HG02759 (cell line): ENCODE measurements around the gene DHX35.

Source experiments
- ATAC-seq: cut with Tn5 transposase; IDR thresholded peaks from one replicate; pipeline ENCODE4 v1.9.1; 2021; ENCODE audit warnings: mild to moderate bottlenecking, moderate library complexity; ENCODE audit not compliant: unreplicated experiment

The DHX35 gene

DNA sequence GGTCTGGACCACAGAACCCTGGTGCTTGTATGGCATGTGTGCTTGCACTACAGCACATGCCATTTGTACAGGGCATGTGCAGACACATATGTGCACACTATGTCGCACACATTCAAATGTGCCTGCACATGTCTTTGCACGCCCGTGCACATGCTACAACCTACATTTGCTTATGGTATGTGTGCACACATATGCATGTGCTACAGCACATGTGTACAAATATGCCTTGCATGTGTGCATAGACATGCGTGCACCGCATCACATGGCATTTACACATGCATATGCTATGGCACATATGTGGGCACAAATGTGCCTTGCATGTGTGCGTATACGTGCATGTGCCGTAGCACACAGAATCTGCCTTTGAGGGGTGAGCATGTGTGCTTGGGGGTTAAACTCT is 90.5 kb downstream of the DHX35 start:
- no peak for ATAC-seq

DNA sequence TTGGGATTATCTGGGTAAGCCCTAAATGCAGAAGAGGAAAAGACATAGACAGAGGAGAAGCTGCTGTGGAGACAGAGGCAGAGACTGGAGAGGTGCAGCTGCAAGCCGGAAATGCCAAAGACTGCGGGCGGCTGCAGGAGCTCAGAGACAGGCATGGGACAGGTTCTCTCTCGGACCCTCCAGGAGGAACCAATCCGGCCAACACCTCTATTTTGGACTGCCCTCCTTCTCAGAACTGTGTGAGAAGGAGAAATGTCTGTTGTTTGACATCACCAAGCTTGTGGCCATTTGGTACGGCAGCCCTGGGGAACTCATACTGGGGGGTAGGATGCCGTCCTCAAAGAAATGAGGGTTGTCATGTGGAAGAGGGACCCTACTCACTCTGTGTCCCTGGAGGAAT is 95.0 kb downstream of the DHX35 start:
- ATAC-seq: no peak

DNA sequence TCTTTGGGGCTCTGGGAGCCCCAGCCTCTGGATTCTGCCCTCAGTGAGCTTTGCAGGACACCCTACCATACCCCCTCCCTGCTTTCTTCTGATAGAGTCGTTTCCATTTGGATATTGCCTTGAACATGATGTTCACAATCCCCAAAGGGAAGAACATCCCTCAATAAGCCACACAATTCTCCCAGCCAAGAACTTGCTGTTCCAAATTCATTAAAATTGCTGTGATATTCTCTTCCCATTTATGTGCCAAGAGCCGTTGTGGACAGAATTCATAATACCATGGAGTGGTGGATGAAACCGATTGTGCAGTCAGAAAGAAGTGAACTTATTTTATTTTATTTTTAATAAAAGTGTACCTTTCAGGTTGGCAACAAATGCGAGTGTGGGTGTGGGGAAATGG is 95.8 kb downstream of the DHX35 start:
- no peak for ATAC-seq

DNA sequence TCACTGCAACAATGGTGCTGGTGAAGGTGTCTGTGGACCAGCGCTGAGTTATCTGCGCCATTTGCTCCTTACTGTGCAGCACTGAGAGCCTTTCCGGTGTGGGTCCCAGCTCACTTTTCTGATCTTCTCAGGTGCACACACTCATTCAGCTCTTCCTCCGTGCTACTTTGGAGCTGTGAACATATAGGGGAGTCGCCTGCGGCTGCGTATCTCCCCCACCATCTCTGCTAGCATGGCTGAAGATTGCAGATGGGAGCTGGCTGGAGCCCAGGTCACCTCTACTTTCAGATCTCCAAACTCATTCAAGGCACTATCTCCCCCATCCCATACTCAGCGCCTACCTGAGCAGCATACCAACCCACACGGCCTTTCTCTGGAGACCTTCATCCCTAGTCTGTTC is 96.9 kb downstream of the DHX35 start:
- no peak for ATAC-seq

DNA sequence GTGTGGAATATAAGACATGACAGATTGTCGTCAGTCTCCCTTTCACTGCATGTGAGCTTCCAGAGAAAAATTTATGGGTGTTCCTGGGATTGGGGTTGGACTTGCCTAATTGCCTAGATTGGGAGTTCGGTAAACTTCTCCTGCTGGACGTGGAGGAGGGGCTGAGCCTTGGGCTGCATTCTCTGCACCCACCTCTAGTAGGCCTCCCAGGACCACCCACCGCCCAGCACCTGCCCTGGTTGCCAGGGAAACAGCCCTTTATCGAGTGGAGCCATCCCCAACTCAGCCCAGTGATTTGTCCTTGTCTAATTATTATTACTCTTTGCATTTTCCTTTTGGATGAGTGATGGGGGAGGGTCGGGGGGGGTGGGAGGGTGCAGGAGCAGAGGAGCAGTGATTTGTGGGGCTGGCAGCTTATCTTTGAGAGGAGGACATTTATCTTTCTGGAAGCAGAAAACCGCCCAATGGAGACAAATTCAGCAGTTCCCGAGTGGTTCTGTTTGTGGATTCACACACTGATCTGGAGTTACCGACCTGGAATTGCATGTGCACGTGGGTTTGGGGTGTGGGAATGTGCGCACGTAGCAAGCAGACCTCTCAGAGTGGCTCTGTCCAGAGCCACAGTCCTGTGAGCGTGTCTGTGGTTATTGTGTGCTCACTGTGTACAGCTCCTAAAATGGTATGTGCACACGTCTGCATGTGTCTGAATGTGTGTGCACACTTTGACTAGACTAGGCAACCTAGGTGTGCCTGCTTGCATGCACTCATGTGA is 104.5 kb downstream of the DHX35 start:
- no peak for ATAC-seq

DNA sequence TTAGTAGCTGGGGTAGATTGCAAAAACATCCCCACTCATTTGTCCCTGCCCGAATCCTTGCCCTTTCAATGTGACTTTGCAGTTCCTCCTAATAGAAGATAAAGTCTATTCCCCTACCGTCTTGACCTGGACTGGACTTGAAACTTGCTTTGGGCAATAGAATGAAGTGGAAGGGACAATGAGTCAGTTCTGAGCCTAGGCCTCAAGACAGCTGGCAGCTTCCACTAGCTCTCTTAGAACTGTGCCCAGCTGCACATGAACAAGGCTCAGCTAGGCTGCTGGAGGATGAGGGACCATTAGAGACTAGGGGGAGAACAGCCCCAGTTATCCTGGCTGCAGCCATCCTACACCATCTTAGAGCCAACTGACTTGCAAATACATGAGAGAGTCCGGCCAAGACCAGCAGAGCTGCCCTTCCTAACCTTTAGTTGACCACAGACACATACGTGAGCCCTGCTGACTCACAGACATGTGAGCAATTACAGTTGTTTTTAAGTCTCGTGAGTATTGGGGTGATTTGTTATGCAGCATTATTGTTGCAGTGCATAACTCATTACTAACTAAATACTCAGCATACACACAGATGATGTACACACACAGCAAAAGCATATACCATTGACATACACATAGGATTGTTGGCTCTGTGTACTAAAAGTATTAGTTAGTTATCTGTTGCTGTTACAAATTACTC is 105.5 kb downstream of the DHX35 start:
- ATAC-seq: no peak

DNA sequence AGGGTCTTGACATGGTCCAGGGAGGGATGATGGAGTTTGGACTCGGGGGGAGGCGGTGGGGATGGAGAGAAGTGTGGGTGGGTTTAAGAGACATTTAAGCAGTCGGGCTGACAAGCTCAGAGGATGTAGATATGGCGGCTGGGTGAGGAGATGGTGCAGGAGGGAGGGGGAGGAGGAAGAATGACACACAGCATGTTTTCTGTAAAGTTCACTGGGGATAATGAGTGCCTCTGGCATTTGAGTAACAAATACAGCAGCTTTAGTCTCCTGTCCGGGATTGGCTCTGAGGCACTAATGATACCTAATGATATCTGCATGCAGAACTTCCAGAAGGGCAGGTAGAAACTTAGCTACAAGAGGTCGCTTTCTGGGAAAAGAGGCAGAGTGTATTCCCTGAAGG is 107.8 kb downstream of the DHX35 start:
- no peak for ATAC-seq

DNA sequence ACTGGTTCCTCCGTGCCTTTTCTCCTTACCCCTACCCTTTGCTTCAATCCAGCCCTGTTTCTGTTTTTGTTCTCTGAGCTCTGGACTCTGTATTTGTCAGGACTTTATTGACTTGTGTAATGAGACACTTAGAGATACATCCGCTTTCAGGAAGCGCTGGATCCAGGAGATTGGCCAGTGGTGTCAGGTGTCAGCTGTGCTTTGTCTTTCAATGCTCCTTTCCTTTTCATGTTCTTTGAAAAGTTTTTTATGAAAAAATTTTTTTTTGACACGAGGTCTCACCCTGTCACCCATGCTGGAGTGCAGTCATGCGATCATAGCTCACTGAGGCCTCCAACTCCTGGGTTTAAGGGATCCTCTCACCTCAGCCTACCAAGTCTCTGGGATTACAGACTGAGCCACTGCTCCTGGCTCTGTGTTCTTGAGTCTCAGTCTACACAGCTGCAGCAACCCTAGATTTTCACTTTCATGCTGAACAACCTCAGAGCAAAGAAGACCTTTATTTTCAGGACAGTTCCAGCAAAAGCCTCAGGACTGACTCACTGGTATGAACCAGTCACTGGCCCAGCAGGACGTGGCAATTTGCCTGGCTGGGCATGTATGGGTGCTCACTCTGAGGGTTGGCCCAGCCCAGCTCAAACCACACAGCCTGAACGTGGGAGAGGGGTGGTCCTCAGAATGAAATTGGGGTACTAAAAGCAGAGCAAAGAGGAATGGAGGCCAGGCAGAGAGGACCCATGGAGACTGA is 108.5 kb downstream of the DHX35 start:
- ATAC-seq: no peak

DNA sequence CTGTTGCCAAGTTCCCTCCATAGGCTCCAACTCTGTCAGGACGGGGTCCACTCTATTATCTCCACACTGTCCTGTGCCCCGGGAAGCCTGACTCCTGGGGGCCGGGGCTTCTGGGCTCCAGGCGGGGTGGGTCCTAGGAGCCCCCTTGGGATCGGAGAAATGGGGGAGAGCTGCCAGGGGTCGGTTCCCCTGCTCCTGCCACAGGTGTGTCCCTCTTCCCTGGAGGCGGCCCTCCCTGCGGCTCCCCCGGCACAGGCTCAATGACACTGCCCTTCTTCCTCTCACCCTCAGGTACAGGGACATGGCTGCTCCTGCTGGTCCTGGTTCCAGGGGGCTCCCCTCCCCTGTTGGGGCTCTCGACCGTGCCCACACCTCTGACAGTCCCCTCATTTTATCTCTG is 110.0 kb downstream of the DHX35 start:
- ATAC-seq: no peak

DNA sequence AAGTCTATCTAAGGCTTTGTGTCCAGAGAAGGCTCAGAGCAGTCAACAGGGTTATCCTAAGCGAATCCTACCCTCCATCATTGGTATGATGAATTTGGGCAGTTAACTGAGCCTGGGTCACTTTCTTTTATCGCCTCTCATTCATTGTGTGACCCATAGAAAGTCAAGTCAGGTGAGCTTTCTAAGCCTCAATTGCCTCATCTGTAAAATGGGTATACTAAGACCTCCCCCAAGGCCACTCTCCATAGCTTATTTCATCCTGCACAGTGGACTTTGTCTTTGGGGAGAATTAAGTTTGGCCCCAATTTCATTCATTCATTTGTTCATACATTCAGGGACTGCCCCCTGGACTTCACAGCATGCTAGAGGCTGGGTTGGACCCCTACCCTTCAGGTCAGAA is 110.5 kb downstream of the DHX35 start:
- no peak for ATAC-seq

DNA sequence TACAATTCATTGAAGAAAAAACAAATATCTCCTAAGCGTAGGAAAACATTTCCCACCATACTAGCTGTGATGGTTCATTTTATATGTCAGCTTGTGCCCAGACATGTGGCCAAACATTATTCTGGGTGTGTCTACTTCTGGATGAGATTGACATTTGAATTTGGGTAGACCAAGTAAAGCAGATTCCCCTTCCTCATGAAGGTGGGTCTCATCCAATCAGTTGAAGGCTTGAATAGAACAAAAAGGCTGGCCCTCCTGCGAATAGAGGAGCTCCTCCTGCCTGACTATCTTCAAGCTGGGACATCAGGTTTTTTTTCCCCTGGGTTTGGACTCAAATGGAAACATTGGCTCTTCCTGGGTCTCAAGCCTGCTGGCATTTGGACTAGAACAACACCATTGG is 113.6 kb downstream of the DHX35 start:
- no peak for ATAC-seq

DNA sequence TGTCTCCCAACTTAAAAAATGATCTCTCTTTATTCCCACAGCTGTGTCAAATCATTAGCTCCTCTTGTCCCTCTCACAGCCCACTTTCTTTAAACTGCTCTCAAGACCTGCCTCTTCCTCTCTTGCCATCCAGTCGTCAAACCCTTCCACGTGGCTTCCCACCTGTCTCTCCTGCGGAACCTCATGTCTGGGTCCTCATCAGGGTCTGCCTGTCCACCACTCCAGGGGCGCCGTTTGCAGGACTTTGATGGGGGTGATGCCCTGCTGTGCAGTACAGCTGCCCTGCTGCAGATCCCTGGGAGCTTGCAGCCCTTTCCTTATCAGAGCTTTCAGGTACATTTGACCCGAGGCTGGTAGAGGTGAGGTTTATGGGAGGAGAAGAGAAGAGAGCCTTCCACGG is 114.8 kb downstream of the DHX35 start:
- ATAC-seq: no peak

DNA sequence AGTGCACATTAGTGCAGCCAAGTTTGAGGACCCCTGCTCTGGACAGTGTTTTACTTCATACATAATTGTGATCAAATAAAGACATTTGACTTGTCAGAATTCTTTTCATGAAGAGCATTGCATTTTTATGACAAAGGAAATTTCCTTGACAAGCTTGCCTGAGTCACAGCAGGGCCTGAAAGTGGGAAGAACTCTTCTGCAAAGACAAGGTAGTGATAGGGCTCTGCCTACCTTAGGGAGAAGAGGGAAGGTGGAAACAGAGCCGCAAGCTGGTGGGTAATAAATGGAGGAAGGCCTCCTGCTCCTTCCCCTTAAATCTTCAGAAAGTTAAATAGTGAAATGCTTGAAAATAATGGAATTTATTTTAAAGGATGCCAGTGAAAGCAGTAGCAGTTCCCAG is 118.2 kb downstream of the DHX35 start:
- no peak for ATAC-seq

DNA sequence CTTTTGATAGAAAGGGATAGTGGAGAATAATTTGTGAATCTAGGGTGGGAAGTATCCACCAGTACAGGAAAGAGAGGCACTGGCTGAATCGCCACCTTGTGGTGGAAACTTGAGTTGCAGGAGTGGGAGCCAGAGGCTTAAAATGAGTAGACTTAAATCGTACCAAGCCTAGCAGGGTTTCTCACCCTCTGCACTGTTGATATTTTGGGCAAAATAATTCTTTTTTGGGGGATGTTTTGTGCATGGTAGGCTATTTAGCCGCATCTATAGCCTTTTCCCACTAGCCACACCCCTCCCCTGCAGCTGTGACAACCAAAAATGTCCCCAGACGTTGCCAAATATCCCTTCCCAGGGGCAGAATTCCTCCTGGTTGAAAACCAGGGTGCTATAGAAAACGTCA is 119.1 kb downstream of the DHX35 start:
- no peak for ATAC-seq

DNA sequence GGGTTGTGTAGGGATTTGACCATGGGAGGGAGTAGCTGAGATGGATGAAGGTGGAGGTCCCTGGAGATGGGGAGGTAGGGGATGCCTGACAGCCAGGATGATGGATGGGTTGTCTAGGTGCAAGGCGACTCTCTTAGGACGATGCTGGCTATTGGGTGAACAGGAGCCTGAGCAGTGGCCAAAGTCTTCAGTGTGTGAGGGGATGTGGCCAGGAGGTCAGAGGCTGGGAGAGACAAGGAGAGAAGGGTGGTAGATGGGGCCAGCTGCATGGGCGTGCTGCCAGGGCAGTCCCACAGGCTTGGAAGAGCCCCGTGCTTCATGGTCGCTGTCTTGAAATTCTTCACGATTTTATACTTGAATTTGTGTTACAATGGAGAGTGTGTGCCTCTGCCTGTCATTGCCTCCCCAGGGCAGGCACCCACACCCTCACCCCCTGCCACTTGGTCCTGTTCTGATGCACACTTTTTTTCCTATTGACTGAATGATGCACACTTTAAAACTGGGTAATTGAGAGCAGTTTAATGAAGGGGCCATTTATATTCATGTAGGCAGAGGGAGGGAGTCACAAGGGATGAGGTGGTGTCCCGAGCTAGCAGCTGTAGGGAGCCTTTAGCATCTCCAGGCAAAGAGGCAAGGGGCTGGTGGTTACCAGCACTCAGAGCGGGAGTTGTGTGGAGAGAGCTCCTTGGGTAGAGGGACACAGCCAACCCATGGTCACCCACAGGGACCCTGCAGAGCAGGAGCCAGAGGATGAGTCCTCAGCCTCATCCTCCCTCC is 120.7 kb downstream of the DHX35 start:
- ATAC-seq: no peak

DNA sequence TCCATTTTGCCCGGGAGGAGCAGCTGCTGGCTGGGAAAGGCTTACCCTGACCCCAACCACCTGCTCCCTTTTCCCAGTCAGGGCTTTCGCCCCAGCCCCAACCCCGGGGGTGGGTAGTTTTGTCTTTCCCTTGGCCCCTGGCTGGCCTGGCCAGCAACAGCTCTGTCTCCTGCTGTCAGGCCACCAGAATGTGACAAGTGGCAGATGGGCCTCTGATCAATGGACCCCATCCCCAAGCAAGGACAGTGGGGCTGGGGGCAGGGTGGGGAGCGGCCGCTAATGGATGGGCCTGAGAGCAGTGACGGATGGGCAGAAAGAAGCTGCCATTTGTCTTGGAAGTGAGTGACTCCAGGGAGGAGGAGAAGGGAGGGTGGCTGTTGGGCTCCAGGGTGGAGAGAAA is 121.6 kb downstream of the DHX35 start:
- no peak for ATAC-seq

DNA sequence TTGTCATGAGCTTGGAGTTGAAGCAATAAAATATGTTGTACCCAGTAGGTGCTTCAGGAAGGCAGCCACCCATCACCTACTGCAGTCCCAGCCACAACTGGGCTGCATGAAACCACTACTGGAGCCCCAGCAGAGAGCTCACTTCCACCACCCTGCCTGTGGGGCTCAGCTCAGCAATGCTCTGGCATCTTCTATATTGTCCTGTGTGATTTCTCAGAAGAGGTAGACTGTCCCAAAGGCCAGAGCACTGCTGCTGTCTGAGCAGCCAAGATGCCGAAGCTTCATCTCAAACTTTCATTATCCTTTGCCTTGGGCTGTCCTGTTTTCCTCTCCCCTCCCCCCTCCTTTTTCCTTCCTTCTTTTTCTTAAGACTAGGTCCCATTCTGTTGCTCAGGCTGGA is 126.9 kb downstream of the DHX35 start:
- ATAC-seq: no peak
